GM13977 (cell line): ENCODE data around the gene SPAG8.
A peak's percentile ranks its signal among the peaks of the same experiment; 100 is the strongest.

Source experiments
- DNase-seq: peaks from one replicate; pipeline ENCODE4 v3.0.0; 2012; ENCODE audit warnings: low spot score
- in situ Hi-C: fragments of 300-500 bp; cut with MboI; formaldehyde crosslinking; loops from one replicate; pipeline ENCODE4 v1.12.0; 2022; ENCODE audit warnings: low sequenced_read_pairs, low pct_unique_long_range_greater_than_20kb, mixed read lengths, inconsistent platforms; ENCODE audit not compliant: unreplicated experiment
- TF ChIP-seq, protein P1 (sequence below): IDR thresholded peaks from 2 replicates; pipeline ENCODE4 v1.5.1; 2012; ENCODE audit warnings: mild to moderate bottlenecking, control low read depth; ENCODE audit not compliant: insufficient read depth; ENCODE audit errors: extremely low read depth, missing control alignments

The SPAG8 gene, protein sequence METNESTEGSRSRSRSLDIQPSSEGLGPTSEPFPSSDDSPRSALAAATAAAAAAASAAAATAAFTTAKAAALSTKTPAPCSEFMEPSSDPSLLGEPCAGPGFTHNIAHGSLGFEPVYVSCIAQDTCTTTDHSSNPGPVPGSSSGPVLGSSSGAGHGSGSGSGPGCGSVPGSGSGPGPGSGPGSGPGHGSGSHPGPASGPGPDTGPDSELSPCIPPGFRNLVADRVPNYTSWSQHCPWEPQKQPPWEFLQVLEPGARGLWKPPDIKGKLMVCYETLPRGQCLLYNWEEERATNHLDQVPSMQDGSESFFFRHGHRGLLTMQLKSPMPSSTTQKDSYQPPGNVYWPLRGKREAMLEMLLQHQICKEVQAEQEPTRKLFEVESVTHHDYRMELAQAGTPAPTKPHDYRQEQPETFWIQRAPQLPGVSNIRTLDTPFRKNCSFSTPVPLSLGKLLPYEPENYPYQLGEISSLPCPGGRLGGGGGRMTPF

DNA sequence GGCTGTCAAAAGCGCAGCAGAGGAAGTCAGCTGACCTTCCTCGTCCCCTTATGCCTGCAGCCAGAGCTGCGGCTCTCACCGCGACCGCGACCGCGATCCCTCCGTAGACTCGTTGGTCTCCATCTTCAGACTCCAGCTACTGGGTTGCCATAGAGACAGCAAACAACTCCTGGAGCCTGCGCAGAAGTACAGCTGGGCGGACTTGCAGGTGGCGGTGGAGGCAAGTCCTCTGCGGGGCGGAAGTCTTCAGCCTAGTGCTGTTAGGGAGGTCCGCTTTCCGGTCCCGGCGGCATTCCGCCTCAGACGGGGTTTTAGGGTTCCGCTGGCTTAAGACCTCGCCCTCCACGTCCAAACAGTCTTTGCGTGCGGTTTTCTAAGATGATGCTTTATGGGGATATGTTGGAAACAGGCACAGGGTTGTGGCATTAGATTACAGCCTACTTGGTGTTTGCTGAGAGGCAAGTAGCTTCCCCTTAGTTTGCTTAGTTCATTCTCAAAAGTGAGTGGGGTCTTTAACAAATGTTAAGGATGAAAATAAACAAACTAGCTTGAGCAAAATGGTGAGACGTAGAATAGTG is at the start of gene SPAG8:
Gene SPAG8, minus strand, starts transcription at position 238 of the 578 bp plus-strand sequence. Its CDS starts 115 bp downstream, at position 123.
- TF ChIP-seq, protein P1, sequence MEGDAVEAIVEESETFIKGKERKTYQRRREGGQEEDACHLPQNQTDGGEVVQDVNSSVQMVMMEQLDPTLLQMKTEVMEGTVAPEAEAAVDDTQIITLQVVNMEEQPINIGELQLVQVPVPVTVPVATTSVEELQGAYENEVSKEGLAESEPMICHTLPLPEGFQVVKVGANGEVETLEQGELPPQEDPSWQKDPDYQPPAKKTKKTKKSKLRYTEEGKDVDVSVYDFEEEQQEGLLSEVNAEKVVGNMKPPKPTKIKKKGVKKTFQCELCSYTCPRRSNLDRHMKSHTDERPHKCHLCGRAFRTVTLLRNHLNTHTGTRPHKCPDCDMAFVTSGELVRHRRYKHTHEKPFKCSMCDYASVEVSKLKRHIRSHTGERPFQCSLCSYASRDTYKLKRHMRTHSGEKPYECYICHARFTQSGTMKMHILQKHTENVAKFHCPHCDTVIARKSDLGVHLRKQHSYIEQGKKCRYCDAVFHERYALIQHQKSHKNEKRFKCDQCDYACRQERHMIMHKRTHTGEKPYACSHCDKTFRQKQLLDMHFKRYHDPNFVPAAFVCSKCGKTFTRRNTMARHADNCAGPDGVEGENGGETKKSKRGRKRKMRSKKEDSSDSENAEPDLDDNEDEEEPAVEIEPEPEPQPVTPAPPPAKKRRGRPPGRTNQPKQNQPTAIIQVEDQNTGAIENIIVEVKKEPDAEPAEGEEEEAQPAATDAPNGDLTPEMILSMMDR = no peak
- DNase-seq = peak; percentile 95
- in situ Hi-C loops = no loop called here

DNA sequence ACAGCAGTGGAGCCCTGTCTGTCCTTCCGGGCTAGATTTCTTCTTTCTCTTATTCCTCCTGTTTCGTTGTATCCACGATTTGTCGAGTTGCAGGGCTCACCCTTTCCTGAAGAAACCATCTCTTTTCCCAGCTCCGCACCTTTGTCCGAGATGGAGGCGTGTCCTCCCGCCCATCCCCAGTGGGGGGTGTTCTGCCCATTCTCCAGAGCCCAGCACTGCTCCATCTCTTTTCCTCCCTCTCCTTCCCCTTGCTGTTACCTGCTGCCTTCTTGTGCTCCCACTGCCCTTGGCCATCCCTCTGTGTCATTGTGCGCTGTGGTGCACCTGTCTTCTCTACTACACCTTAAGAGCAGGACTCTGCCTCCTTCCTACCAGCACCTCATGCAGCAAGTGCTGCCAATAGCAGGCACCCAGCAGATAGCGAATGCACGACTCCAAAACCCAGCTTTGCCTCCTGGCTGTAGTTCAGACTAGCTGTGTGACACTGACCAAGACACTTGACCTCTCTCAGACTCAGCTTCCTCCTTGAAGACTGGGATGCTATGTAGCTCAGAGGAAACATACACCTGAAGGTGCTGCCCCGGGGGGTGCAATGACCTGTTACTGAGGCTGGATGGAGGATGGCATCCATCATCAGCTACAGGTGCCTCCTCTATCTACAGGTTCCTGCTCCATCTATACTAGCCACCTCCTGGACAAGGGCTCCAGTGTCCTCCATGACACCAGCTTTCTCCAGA is 49.3 kb upstream of the SPAG8 start:
- TF ChIP-seq, protein P1 = no peak
- in situ Hi-C loops = no loop called here
- DNase-seq = no peak

DNA sequence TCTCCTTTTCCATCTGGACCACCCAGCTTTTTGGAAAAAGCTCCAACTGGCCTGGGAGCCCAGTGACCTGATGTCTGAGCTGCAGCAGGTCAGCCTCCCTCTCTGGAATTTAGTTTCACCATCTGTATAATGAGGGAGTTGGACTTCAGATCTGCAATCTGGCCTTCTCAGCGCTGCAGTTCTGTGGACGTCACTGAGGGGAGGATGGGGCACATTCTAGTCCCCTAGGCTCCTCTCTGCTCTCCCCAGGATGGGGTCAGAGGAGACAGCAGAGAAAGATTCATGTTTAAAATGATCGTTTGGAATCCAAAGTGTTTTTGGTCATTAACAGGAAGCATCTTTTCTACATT is 47.9 kb upstream of the SPAG8 start:
- in situ Hi-C loops = no loop called here

DNA sequence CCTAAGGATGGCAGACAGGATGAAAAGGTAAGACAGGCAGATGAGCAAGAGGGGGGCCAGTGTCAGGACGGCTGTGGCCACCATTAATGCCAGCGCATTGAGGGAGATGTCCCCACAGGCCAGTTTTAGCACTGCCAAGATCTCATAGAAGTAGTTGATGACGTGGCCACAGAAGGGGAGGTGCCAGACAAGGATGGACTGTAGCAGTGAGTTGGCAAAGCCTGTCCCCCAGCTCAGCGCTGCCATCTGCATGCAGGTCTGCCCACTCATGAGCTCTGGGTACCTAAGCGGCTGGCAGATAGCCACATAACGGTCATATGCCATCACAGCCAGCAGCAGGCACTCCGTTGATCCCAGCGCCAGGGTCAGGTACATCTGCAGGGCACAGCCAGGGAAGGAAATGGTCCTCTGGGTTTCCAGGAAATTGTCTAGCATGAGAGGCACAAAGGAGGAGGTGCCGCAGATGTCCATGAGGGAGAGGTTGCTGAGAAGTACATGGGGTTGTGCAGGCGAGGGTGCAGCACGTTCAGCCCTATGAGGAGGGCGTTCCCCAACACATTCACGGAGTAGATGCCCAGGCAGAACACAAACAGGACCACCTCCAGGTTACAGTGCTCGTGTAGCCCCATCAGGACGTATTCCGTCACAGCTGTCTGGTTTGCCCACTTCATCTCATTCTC is 47.4 kb upstream of the SPAG8 start:
- no peak for DNase-seq
- in situ Hi-C loops = no loop called here
- TF ChIP-seq, protein P1 = no peak

More for the DNA sequence above, 47.9 kb upstream of the SPAG8 start:
- no peak for DNase-seq
- TF ChIP-seq, protein P1 = no peak

DNA sequence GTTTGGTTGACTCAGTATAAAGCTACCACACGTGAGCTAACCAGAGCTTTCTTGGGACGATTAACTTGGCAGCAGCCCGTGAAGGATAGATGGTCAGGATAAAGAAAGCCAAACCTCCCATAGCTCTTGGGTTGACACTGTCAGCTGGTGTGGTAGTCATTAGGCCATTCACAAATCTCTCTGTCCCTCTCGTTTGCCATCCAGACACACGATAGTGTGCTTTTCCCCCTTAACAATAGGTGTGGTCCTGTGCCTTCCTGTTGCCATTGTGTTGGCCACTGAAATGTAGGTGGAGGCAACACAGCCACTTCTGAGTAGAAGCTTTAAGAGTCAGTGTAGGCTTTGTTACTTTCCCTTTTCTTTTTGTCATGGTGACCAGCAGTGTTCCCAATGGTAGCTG is 46.4 kb upstream of the SPAG8 start:
- in situ Hi-C loops = no loop called here
- TF ChIP-seq, protein P1 = no peak

DNA sequence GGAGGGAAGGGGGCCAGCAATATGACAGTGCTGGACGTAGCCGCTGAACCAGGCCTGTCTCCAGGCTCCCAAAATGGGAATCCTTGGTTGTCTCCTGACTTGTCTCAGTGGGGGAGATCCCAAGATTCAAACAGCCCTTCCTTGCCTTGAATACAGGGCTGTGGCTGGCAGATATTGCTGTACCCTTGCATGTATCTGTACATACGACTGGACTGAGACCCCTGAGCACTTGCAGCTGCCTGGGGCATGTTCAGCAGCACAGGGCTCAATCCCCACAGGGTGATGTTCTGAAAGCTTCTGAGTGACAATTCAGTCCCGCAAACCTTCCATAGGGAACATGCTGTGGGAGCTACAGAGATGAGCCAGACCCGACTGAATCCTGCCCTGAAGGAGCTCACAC is 44.8 kb upstream of the SPAG8 start:
- in situ Hi-C loops = no loop called here
- no peak for DNase-seq
- TF ChIP-seq, protein P1 = no peak

More for the DNA sequence above, 46.4 kb upstream of the SPAG8 start:
- DNase-seq = no peak
